SU-DHL-6 (cell line): Measurements from ENCODE around the gene TSPAN13.

Experiments used
- H2AFZ ChIP-seq: fragments of 200-600 bp; sonication (generic); 2 replicates; pipeline ENCODE4 v1.6.1; 2014; ENCODE audit warnings: low read depth, mild to moderate bottlenecking, moderate library complexity, mixed read lengths, antibody characterized with exemption, low read length; ENCODE audit not compliant: severe bottlenecking
- H3F3A ChIP-seq: fragments of 200-600 bp; shearing (Covaris generic); 2 replicates; pipeline ENCODE4 v1.6.0; 2016; ENCODE audit warnings: antibody characterized with exemption, mild to moderate bottlenecking; ENCODE audit not compliant: insufficient read depth
- H3K27ac ChIP-seq: fragments of 200-600 bp; sonication (generic); 2 replicates; pipeline ENCODE4 v1.5.1; 2016; ENCODE audit warnings: low read depth, mild to moderate bottlenecking, low read length, moderate library complexity, mixed read lengths
- H3K27me3 ChIP-seq: fragments of 200-600 bp; sonication (generic), shearing (Covaris generic); 2 replicates; pipeline ENCODE4 v1.6.0; 2014; ENCODE audit warnings: mild to moderate bottlenecking, low read length
- H3K36me3 ChIP-seq: fragments of 200-600 bp; sonication (generic); 2 replicates; pipeline ENCODE4 v1.6.1; 2014; ENCODE audit warnings: mild to moderate bottlenecking, low read length, mixed read lengths
- H3K4me2 ChIP-seq: fragments of 300-600, 200-600 bp; shearing (Covaris generic), sonication (generic); 2 replicates; pipeline ENCODE4 v1.6.0; 2014; ENCODE audit warnings: low read length, low read depth, mild to moderate bottlenecking; ENCODE audit not compliant: poor library complexity, severe bottlenecking
- H3K4me3 ChIP-seq: fragments of 200-600 bp; sonication (generic); 2 replicates; pipeline ENCODE4 v1.5.1; 2014; ENCODE audit warnings: antibody characterized with exemption, low read length, mild to moderate bottlenecking, mixed read lengths; ENCODE audit not compliant: insufficient read depth, poor library complexity, severe bottlenecking
- H3K79me2 ChIP-seq: fragments of 200-600 bp; sonication (generic); 2 replicates; pipeline ENCODE4 v1.6.1; 2014; ENCODE audit warnings: mild to moderate bottlenecking, low read length, moderate library complexity; ENCODE audit not compliant: insufficient read depth
- H3K9ac ChIP-seq: fragments of 200-600 bp; sonication (generic); 2 replicates; pipeline ENCODE4 v1.7.0; 2014; ENCODE audit warnings: mild to moderate bottlenecking, low read length
- H3K9me2 ChIP-seq: fragments of 200-600 bp; sonication (generic); replicated peaks from 2 replicates; pipeline ENCODE4 v1.6.1; 2014; ENCODE audit warnings: low read length; ENCODE audit not compliant: insufficient read depth
- H3K9me3 ChIP-seq: fragments of 200-600 bp; sonication (generic); 2 replicates; pipeline ENCODE4 v1.6.1; 2014; ENCODE audit warnings: low read length, mixed read lengths; ENCODE audit not compliant: insufficient read depth
- H4K20me1 ChIP-seq: fragments of 200-600 bp; sonication (generic); 2 replicates; pipeline ENCODE4 v1.6.1; 2014; ENCODE audit warnings: low read depth, mild to moderate bottlenecking, antibody characterized with exemption, low read length, moderate library complexity, mixed read lengths
- CTCF ChIP-seq: fragments of 200-600 bp; sonication (generic); IDR thresholded peaks from one replicate; pipeline ENCODE4 v1.5.1; 2017; ENCODE audit warnings: antibody characterized with exemption, mild to moderate bottlenecking, low read length, moderate library complexity; ENCODE audit not compliant: insufficient read depth, poor library complexity, severe bottlenecking
- EZH2phosphoT487 ChIP-seq: fragments of 200-600 bp; sonication (generic), shearing (Covaris generic); conservative IDR thresholded peaks from 2 replicates; pipeline ENCODE4 v1.6.1; 2018; ENCODE audit warnings: mild to moderate bottlenecking, antibody characterized with exemption, low read length, moderate library complexity, mixed read lengths

Gene TSPAN13

DNA sequence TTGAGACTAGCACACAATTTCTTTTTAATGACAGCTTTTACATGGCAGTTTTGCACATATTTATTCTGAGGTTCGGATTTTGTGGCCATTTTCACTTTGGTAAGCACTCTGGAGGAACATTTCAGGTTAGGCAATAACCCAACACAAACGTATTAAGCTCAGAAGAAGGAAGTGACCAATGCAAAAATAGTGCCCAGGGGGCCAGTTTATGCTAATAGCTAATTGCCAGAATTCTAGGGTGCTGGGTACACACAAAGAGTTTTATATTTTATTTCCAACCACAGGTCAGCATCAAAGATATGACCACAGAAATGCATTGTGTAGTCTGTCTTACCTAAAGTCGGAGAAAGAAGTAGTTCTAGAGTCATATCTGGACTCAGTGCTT, 59.7 kb downstream of the TSPAN13 start:
- no peak for TF ChIP-seq CTCF
- no peak for TF ChIP-seq EZH2phosphoT487
- no peaks in the 10 kb centered on the region for H3K9me3 ChIP-seq
- H3K9ac ChIP-seq, result no peak overlapping the region
- H3K36me3 ChIP-seq, result no peaks in the 10 kb centered on the region
- H3F3A ChIP-seq, result no peaks in the 10 kb centered on the region
- H4K20me1 ChIP-seq, result no peaks in the 10 kb centered on the region
- H3K27ac ChIP-seq, result no peak overlapping the region
- H3K4me3 ChIP-seq, result no peak overlapping the region
- H3K4me2 ChIP-seq, result no peak overlapping the region
- H3K9me2 ChIP-seq, result no peaks in the 10 kb centered on the region
- H2AFZ ChIP-seq, result no peak overlapping the region
- no peaks in the 10 kb centered on the region for H3K79me2 ChIP-seq
- H3K27me3 ChIP-seq, result no peaks in the 10 kb centered on the region

GRCh38 chr7:16815001-16815400, 61.4 kb downstream of the TSPAN13 start:
- Histone ChIP-seq H3K79me2 (no peaks in the 10 kb centered on the region), H2AFZ (no peak overlapping the region), H3K4me3 (no peak overlapping the region), H3F3A (no peaks in the 10 kb centered on the region), H3K36me3 (no peaks in the 10 kb centered on the region), H3K9me3 (no peaks in the 10 kb centered on the region), H3K9ac (no peak overlapping the region), H4K20me1 (no peaks in the 10 kb centered on the region), H3K9me2 (no peaks in the 10 kb centered on the region), H3K27me3 (no peaks in the 10 kb centered on the region), H3K4me2 (no peak overlapping the region), H3K27ac (no peak overlapping the region)
- TF ChIP-seq EZH2phosphoT487 (no peak), CTCF (no peak)

DNA sequence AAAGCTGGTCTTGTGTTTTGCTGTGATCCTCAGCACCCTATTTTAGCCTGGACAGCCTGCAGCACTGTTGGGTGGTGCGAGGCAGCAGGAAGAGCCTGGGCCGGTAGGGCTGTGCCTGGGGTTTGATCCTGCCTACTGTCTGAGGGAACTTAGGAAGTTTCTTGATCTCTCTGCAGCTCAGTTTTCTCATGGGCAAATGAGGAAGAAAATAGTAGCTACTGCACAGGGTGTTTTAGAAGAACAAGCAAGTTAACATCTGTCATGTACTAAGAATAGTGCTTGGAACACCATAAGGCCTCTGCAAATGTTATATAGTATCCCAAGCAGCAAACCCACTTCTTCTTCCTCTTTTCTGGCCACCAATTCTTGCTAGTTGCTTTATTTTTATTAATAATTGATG, 63.3 kb downstream of the TSPAN13 start:
- Histone ChIP-seq H3K4me3 (no peak overlapping the region), H3K36me3 (no peaks in the 10 kb centered on the region), H3K4me2 (no peak overlapping the region), H4K20me1 (no peaks in the 10 kb centered on the region), H3K79me2 (no peaks in the 10 kb centered on the region), H3K9ac (no peak overlapping the region), H3F3A (no peaks in the 10 kb centered on the region), H3K27me3 (no peaks in the 10 kb centered on the region), H3K27ac (no peak overlapping the region), H2AFZ (no peak overlapping the region), H3K9me2 (no peaks in the 10 kb centered on the region), H3K9me3 (no peaks in the 10 kb centered on the region)
- TF ChIP-seq EZH2phosphoT487 (no peak), CTCF (no peak)

DNA sequence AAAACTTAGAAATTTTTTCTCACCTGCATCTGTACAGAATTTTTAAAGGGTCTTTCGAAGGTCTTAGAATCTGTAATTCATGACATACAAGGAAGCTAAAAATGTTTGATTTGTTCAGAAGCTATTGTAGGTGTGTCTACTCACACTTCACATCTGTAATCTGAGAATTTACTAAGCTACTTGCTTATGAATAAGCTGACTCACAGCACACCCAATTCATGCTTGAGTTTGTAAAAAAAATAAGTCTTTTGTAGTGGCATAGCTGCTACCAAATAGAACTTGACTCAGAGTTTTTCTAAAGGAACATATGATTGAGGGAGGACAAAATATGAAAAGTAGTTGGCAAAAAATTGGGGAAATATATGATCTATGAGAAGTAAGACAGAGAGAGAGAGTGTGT, 64.0 kb downstream of the TSPAN13 start:
- Histone ChIP-seq H3K79me2 (no peaks in the 10 kb centered on the region), H3K27me3 (no peaks in the 10 kb centered on the region), H4K20me1 (no peaks in the 10 kb centered on the region), H2AFZ (no peak overlapping the region), H3F3A (no peaks in the 10 kb centered on the region), H3K27ac (no peak overlapping the region), H3K9ac (no peak overlapping the region), H3K36me3 (no peaks in the 10 kb centered on the region), H3K4me2 (no peak overlapping the region), H3K9me2 (no peaks in the 10 kb centered on the region), H3K9me3 (no peaks in the 10 kb centered on the region), H3K4me3 (no peak overlapping the region)
- no peak for TF ChIP-seq CTCF
